ENCODE measurements around the gene GRIK3. TPM values are rescaled to one million over a fixed set of nuclear protein-coding genes. Genes with fewer than 3 reads are reported as not detected.
A peak's percentile ranks its signal among the peaks of the same experiment; 100 is the strongest.

GRIK3 gene
- total and polyA plus RNA-seq, 2 experiments from 2014 or later: 0.31 to 2.9 TPM

- Mint-ChIP-seq H3K27me3 (ENCODE audit: insufficient read depth, low read depth, poor library complexity) (peaks cover 19% of the 10 kb centered on the region), H3K27ac (peak overlapping the region; percentile 57)
Observed at GRCh38 chr1:36772647-36773495, 261.4 kb downstream of the GRIK3 start.

GRCh38 chr1:36771660-36772284 lies 262.5 kb downstream of the GRIK3 start:
- Mint-ChIP-seq H3K27ac (no peak overlapping the region), H3K27me3 (ENCODE audit: insufficient read depth, low read depth, poor library complexity) (peaks cover 19% of the 10 kb centered on the region), H3K4me1 (peaks cover 55% of the 10 kb centered on the region), H3K36me3 (ENCODE audit: low read depth) (no peaks in the 10 kb centered on the region; the same call in 2 of the 3 replicates), H3K9me3 (no peaks in the 10 kb centered on the region; the same call in 2 of the 3 replicates), H3K4me3 (peak overlapping the region; percentile 60)
- ATAC-seq (peak; percentile 65), DNase-seq (ENCODE audit: low spot score) (peak; percentile 54)
- TF ChIP-seq ZNF462 (CRISPR knock-in tag; IDR thresholded peaks at IDR 0.05): 0 out of 2 replicates have a peak, but pooled peaks have one; percentile 6
- no peak for TF ChIP-seq CREB1 (CRISPR knock-in tag; IDR thresholded peaks at IDR 0.05; ENCODE audit: low read depth)
- peak overlapping the region; percentile 87; the same call in 1 of the 2 replicates for H2AFZ ChIP-seq
- no peaks in the 10 kb centered on the region for H3F3A ChIP-seq (replicated peaks; ENCODE audit: low read depth)
- H4K20me1 ChIP-seq (replicated peaks; ENCODE audit: insufficient read depth): no peaks in the 10 kb centered on the region
- 0 out of 2 replicates have a peak, but pooled peaks cover 2% of the 10 kb centered on the region for H3K9me2 ChIP-seq (ENCODE audit: insufficient read depth)
- H3K27ac ChIP-seq (ENCODE audit: low read depth): no peak overlapping the region
- H3K27me3 ChIP-seq (ENCODE audit: insufficient read depth): no peaks in the 10 kb centered on the region
- H3K36me3 ChIP-seq (ENCODE audit: insufficient read depth): no peaks in the 10 kb centered on the region
- peak overlapping the region; percentile 45 for H3K4me3 ChIP-seq
- H3K79me2 ChIP-seq (replicated peaks; ENCODE audit: insufficient read depth): no peaks in the 10 kb centered on the region
- H3K4me1 ChIP-seq (ENCODE audit: insufficient read depth): peaks cover 34% of the 10 kb centered on the region
- H3K4me2 ChIP-seq: peak overlapping the region; percentile 70

More at GRCh38 chr1:36772647-36773495, 261.4 kb downstream of the GRIK3 start:
- peaks cover 55% of the 10 kb centered on the region for H3K4me1 Mint-ChIP-seq
- Histone ChIP-seq H3K36me3 (ENCODE audit: insufficient read depth) (no peaks in the 10 kb centered on the region), H4K20me1 (replicated peaks; ENCODE audit: insufficient read depth) (no peaks in the 10 kb centered on the region), H3F3A (replicated peaks; ENCODE audit: low read depth) (no peaks in the 10 kb centered on the region), H3K4me3 (no peak overlapping the region), H2AFZ (no peak overlapping the region), H3K9me2 (ENCODE audit: insufficient read depth) (0 out of 2 replicates have a peak, but pooled peaks cover 2% of the 10 kb centered on the region), H3K27ac (ENCODE audit: low read depth) (no peak overlapping the region), H3K4me2 (no peak overlapping the region), H3K79me2 (replicated peaks; ENCODE audit: insufficient read depth) (no peaks in the 10 kb centered on the region), H3K27me3 (ENCODE audit: insufficient read depth) (no peaks in the 10 kb centered on the region), H3K4me1 (ENCODE audit: insufficient read depth) (peaks cover 34% of the 10 kb centered on the region)
- H3K4me3 Mint-ChIP-seq: no peak overlapping the region
- DNase-seq (ENCODE audit: low spot score) (no peak), ATAC-seq (no peak)
- TF ChIP-seq EZH2 (IDR thresholded peaks at IDR 0.05; ENCODE audit: low read depth, unreplicated experiment): no peak
- TF ChIP-seq ZNF331 (CRISPR knock-in tag; IDR thresholded peaks at IDR 0.05; ENCODE audit: low read depth): no peak
- TF ChIP-seq EZH2phosphoT487 (IDR thresholded peaks at IDR 0.05; ENCODE audit: unreplicated experiment): no peak
- no peak for TF ChIP-seq POLR2AphosphoS5 (IDR thresholded peaks at IDR 0.05; ENCODE audit: low read depth)
- no peak for TF ChIP-seq CTCF (conservative IDR thresholded peaks at IDR 0.05; ENCODE audit: low read depth in 2 of 2)
- no peak for TF ChIP-seq CREB1 (CRISPR knock-in tag; IDR thresholded peaks at IDR 0.05; ENCODE audit: low read depth)
- no peaks in the 10 kb centered on the region; the same call in 2 of the 3 replicates for H3K36me3 Mint-ChIP-seq (ENCODE audit: low read depth)
- H3K9me3 Mint-ChIP-seq: no peaks in the 10 kb centered on the region; the same call in 2 of the 3 replicates
